RWPE2 (cell line): Measurements from ENCODE around the gene SPINT3.

Experiments
- ATAC-seq: fragments of 200-7000 bp; cut with Tn5 transposase; 3 replicates; pipeline ENCODE4 v1.9.1; 2021; ENCODE audit warnings: low read depth
- DNase-seq: peaks from one replicate; pipeline ENCODE4 v3.0.0-alpha.2; 2020; ENCODE audit warnings: low spot score
- H3K27ac ChIP-seq: fragments of 450-650 bp; 2 replicates; pipeline ENCODE4 v1.5.1; 2017; ENCODE audit warnings: mild to moderate bottlenecking; ENCODE audit not compliant: poor library complexity, severe bottlenecking
- H3K27me3 ChIP-seq: fragments of 250-450 bp; sonication (Bioruptor Pico); 2 replicates; pipeline ENCODE4 v1.5.1; 2021; ENCODE audit warnings: mild to moderate bottlenecking, moderate library complexity; ENCODE audit not compliant: insufficient read depth, poor library complexity, severe bottlenecking
- H3K36me3 ChIP-seq: fragments of 250-450 bp; sonication (Bioruptor Pico); 2 replicates; pipeline ENCODE4 v1.5.1; 2020; ENCODE audit warnings: low read depth, mild to moderate bottlenecking, moderate library complexity
- H3K4me1 ChIP-seq: fragments of 250-450 bp; sonication (Bioruptor Pico); 2 replicates; pipeline ENCODE4 v1.5.1; 2021; ENCODE audit warnings: mild to moderate bottlenecking, moderate library complexity; ENCODE audit not compliant: insufficient read depth, poor library complexity, severe bottlenecking
- H3K4me3 ChIP-seq: fragments of 250-450 bp; sonication (Bioruptor Pico); 2 replicates; pipeline ENCODE4 v1.5.1; 2021; ENCODE audit warnings: mild to moderate bottlenecking, moderate library complexity; ENCODE audit not compliant: severe bottlenecking
- H3K9me3 ChIP-seq: fragments of 250-450 bp; sonication (Bioruptor Pico); 2 replicates; pipeline ENCODE4 v1.5.1; 2021; ENCODE audit warnings: mild to moderate bottlenecking, moderate library complexity; ENCODE audit not compliant: severe bottlenecking
- CTCF ChIP-seq: fragments of 450-650 bp; IDR thresholded peaks from one replicate; pipeline ENCODE4 v1.5.1; 2017; ENCODE audit warnings: mild to moderate bottlenecking, moderate library complexity; ENCODE audit not compliant: poor library complexity, severe bottlenecking

SPINT3 gene

GRCh38 chr20:45497971-45498494 is 17.4 kb downstream of the SPINT3 start:
- Histone ChIP-seq H3K9me3 (no peaks in the 10 kb centered on the region), H3K27me3 (peaks cover 25% of the 10 kb centered on the region), H3K4me1 (no peaks in the 10 kb centered on the region), H3K4me3 (no peak overlapping the region), H3K36me3 (no peaks in the 10 kb centered on the region), H3K27ac (no peak overlapping the region)
- ATAC-seq = no peak; the same call in 2 of the 3 replicates
- TF ChIP-seq CTCF = no peak
- no peak for DNase-seq

- ATAC-seq = no peak
Observed at GRCh38 chr20:45496166-45496565, 19.3 kb downstream of the SPINT3 start.

GRCh38 chr20:45495501-45495941 is 19.9 kb downstream of the SPINT3 start:
- ATAC-seq (no peak), DNase-seq (no peak)
- Histone ChIP-seq H3K36me3 (no peaks in the 10 kb centered on the region), H3K27me3 (peaks cover 17% of the 10 kb centered on the region), H3K9me3 (no peaks in the 10 kb centered on the region), H3K4me3 (no peak overlapping the region), H3K27ac (no peak overlapping the region), H3K4me1 (no peaks in the 10 kb centered on the region)
- no peak for TF ChIP-seq CTCF

More at GRCh38 chr20:45496166-45496565, 19.3 kb downstream of the SPINT3 start:
- Histone ChIP-seq H3K27me3 (peaks cover 19% of the 10 kb centered on the region), H3K4me3 (no peak overlapping the region), H3K4me1 (no peaks in the 10 kb centered on the region), H3K9me3 (no peaks in the 10 kb centered on the region), H3K36me3 (no peaks in the 10 kb centered on the region), H3K27ac (no peak overlapping the region)
- DNase-seq = no peak
- no peak for TF ChIP-seq CTCF

- H3K4me1 ChIP-seq = peaks cover 11% of the 10 kb centered on the region
- H3K27me3 ChIP-seq = peaks cover 4% of the 10 kb centered on the region
- H3K27ac ChIP-seq = no peak overlapping the region
- DNase-seq = peak; percentile 70
- ATAC-seq = peak; percentile 83
- H3K36me3 ChIP-seq = no peaks in the 10 kb centered on the region
- TF ChIP-seq CTCF = no peak
- no peak overlapping the region for H3K4me3 ChIP-seq
- no peaks in the 10 kb centered on the region for H3K9me3 ChIP-seq
Observed at GRCh38 chr20:45489083-45489531, 26.3 kb downstream of the SPINT3 start.

- TF ChIP-seq CTCF = no peak
- H3K4me1 ChIP-seq = peaks cover 11% of the 10 kb centered on the region
- H3K27me3 ChIP-seq = peaks cover 16% of the 10 kb centered on the region
- DNase-seq = peak; percentile 83
- no peak overlapping the region for H3K27ac ChIP-seq
- no peaks in the 10 kb centered on the region for H3K36me3 ChIP-seq
- ATAC-seq = no peak
- H3K4me3 ChIP-seq = no peak overlapping the region
- no peaks in the 10 kb centered on the region for H3K9me3 ChIP-seq
Observed at GRCh38 chr20:45487231-45487635, 28.2 kb downstream of the SPINT3 start.
